Hepatocyte (in vitro differentiated cells): ENCODE data around the gene ITGA11. TPM values are rescaled to one million over a fixed set of nuclear protein-coding genes. Genes with fewer than 3 reads are reported as not detected.
A peak's percentile ranks its signal among the peaks of the same experiment; 100 is the strongest.

ENCODE experiments used
- DNase-seq: peaks from one replicate; pipeline ENCODE4 v3.0.0-alpha.2; 2016; ENCODE audit warnings: low spot score
- H2AFZ ChIP-seq: fragments of 200-600 bp; sonication (generic); 2 replicates; pipeline ENCODE4 v1.6.0; 2016; ENCODE audit warnings: antibody characterized with exemption, mild to moderate bottlenecking
- H3K27ac ChIP-seq: fragments of 200-600 bp; sonication (generic); 2 replicates; pipeline ENCODE4 v1.5.1; 2016; ENCODE audit warnings: mild to moderate bottlenecking
- H3K27me3 ChIP-seq: fragments of 200-600 bp; sonication (generic); 2 replicates; pipeline ENCODE4 v1.6.1; 2016
- H3K36me3 ChIP-seq: fragments of 200-600 bp; sonication (generic); replicated peaks from 2 replicates; pipeline ENCODE4 v1.5.1; 2016; ENCODE audit warnings: low read depth; ENCODE audit not compliant: insufficient read depth
- H3K4me1 ChIP-seq: fragments of 200-600 bp; sonication (generic); 2 replicates; pipeline ENCODE4 v1.5.1; 2016; ENCODE audit warnings: mild to moderate bottlenecking, moderate library complexity; ENCODE audit not compliant: insufficient read depth
- H3K4me2 ChIP-seq: fragments of 200-600 bp; sonication (generic); 2 replicates; pipeline ENCODE4 v1.6.0; 2016
- H3K4me3 ChIP-seq: fragments of 200-600 bp; sonication (generic); 2 replicates; pipeline ENCODE4 v1.5.1; 2016; ENCODE audit warnings: mild to moderate bottlenecking
- H3K79me2 ChIP-seq: fragments of 200-600 bp; sonication (generic); 2 replicates; pipeline ENCODE4 v1.6.0; 2017; ENCODE audit warnings: mild to moderate bottlenecking
- H3K9me2 ChIP-seq: fragments of 200-600 bp; sonication (generic); replicated peaks from 2 replicates; pipeline ENCODE4 v1.6.0; 2017; ENCODE audit warnings: mild to moderate bottlenecking; ENCODE audit not compliant: insufficient read depth
- H3K9me3 ChIP-seq: fragments of 200-600 bp; sonication (generic); 2 replicates; pipeline ENCODE4 v1.5.1; 2016; ENCODE audit warnings: low read depth, mild to moderate bottlenecking
- H4K20me1 ChIP-seq: fragments of 200-600 bp; sonication (generic); 2 replicates; pipeline ENCODE4 v1.6.0; 2016; ENCODE audit warnings: mild to moderate bottlenecking; ENCODE audit not compliant: insufficient read depth, poor library complexity, severe bottlenecking
- CTCF ChIP-seq: fragments of 200-600 bp; sonication (generic); IDR thresholded peaks from 2 replicates; pipeline ENCODE4 v1.5.1; 2016; ENCODE audit warnings: antibody characterized with exemption, mild to moderate bottlenecking; ENCODE audit not compliant: poor library complexity
- EZH2 ChIP-seq: fragments of 200-600 bp; sonication (generic); IDR thresholded peaks from 2 replicates; pipeline ENCODE4 v1.6.1; 2016; ENCODE audit warnings: antibody characterized with exemption, mild to moderate bottlenecking, borderline replicate concordance
- EZH2phosphoT487 ChIP-seq: fragments of 200-600 bp; sonication (generic); IDR thresholded peaks from one replicate; pipeline ENCODE4 v1.6.1; 2018; ENCODE audit warnings: antibody characterized with exemption, mild to moderate bottlenecking, low read depth, moderate library complexity; ENCODE audit not compliant: unreplicated experiment, severe bottlenecking
- WGBS: methylation state at CpG from one replicate; pipeline ENCODE4 v1.1.6; 2016; ENCODE audit warnings: low lambda C conversion rate; ENCODE audit errors: missing lambda C conversion rate; 5-methylcytosine and 5-hydroxymethylcytosine counted together
- polyA plus RNA-seq: library from polyadenylated mRNA; unstranded; fragments of >200 nt; fragmentation: Nextera tagmentation; extraction: Ambion mirVana; gene quantifications from 2 replicates; pipeline ENCODE4 v1.2.1, GENCODE V29; 2016
- total RNA-seq: library from RNA; depleted of rRNA; stranded (reverse); fragments of >200 nt; gene quantifications from 2 replicates; pipeline ENCODE4 v1.2.3, GENCODE V29; 2014

Gene ITGA11
- total and polyA plus RNA-seq, 2 experiments from 2014 or later = 9.7 to 19.6 TPM

- H3K27me3 ChIP-seq = no peaks in the 10 kb centered on the region
- peaks cover 34% of the 10 kb centered on the region for H3K4me1 ChIP-seq
- H4K20me1 ChIP-seq = no peaks in the 10 kb centered on the region
- H3K4me2 ChIP-seq = no peak overlapping the region
- TF ChIP-seq EZH2 = no peak
- peak; percentile 71 for DNase-seq
- peaks cover 6% of the 10 kb centered on the region for H3K79me2 ChIP-seq
- no peaks in the 10 kb centered on the region for H3K9me2 ChIP-seq
- no peak overlapping the region for H3K4me3 ChIP-seq
- WGBS = 36% methylated on average over 6 of the region's 6 CpGs
- peak overlapping the region; percentile 91 for H3K27ac ChIP-seq
- H3K36me3 ChIP-seq = no peaks in the 10 kb centered on the region
- no peak overlapping the region for H2AFZ ChIP-seq
- no peaks in the 10 kb centered on the region for H3K9me3 ChIP-seq
Measured at GRCh38 chr15:68418611-68419161, 13.3 kb downstream of the ITGA11 start.

- TF ChIP-seq CTCF (no peak), EZH2 (no peak), EZH2phosphoT487 (no peak)
- Histone ChIP-seq H3K4me1 (peaks cover 34% of the 10 kb centered on the region), H3K4me2 (no peak overlapping the region), H3K27me3 (no peaks in the 10 kb centered on the region), H3K4me3 (no peak overlapping the region), H3K9me2 (no peaks in the 10 kb centered on the region), H2AFZ (no peak overlapping the region), H4K20me1 (no peaks in the 10 kb centered on the region), H3K27ac (no peak overlapping the region), H3K79me2 (peaks cover 6% of the 10 kb centered on the region), H3K36me3 (no peaks in the 10 kb centered on the region), H3K9me3 (no peaks in the 10 kb centered on the region)
- no peak for DNase-seq
- WGBS = 62% methylated on average over 2 of the region's 2 CpGs
Measured at GRCh38 chr15:68417897-68418296, 14.1 kb downstream of the ITGA11 start.

GRCh38 chr15:68417051-68417450, 14.9 kb downstream of the ITGA11 start:
- TF ChIP-seq CTCF (no peak), EZH2 (no peak), EZH2phosphoT487 (no peak)
- Histone ChIP-seq H3K9me2 (no peaks in the 10 kb centered on the region), H2AFZ (no peak overlapping the region), H3K4me1 (peaks cover 32% of the 10 kb centered on the region), H3K79me2 (peaks cover 2% of the 10 kb centered on the region), H3K27ac (no peak overlapping the region), H3K36me3 (no peaks in the 10 kb centered on the region), H3K4me2 (no peak overlapping the region), H4K20me1 (no peaks in the 10 kb centered on the region), H3K4me3 (no peak overlapping the region), H3K9me3 (no peaks in the 10 kb centered on the region), H3K27me3 (no peaks in the 10 kb centered on the region)
- 96% methylated on average over 3 of the region's 3 CpGs for WGBS
- DNase-seq = no peak

- no peaks in the 10 kb centered on the region for H3K9me3 ChIP-seq
- H2AFZ ChIP-seq = no peak overlapping the region
- H3K4me1 ChIP-seq = peaks cover 24% of the 10 kb centered on the region
- no peaks in the 10 kb centered on the region for H4K20me1 ChIP-seq
- no peaks in the 10 kb centered on the region for H3K79me2 ChIP-seq
- H3K27me3 ChIP-seq = no peaks in the 10 kb centered on the region
- no peak for TF ChIP-seq EZH2phosphoT487
- TF ChIP-seq EZH2 = no peak
- TF ChIP-seq CTCF = no peak
- DNase-seq = no peak
- no peaks in the 10 kb centered on the region for H3K9me2 ChIP-seq
- H3K36me3 ChIP-seq = no peaks in the 10 kb centered on the region
- WGBS = 89% methylated on average over 4 of the region's 4 CpGs
- H3K4me3 ChIP-seq = no peak overlapping the region
- no peak overlapping the region for H3K4me2 ChIP-seq
- H3K27ac ChIP-seq = no peak overlapping the region
Measured at GRCh38 chr15:68416158-68416535, 15.8 kb downstream of the ITGA11 start.
